SK-N-SH (cell line): Measurements from ENCODE around the gene PCSK5.

Experiments used
- CTCF ChIP-seq: fragments of 200-600 bp; sonication (generic); IDR thresholded peaks from 2 replicates; pipeline ENCODE4 v1.6.1; 2017; ENCODE audit warnings: antibody characterized with exemption, mild to moderate bottlenecking, moderate library complexity
- NRF1 ChIP-seq: IDR thresholded peaks from 2 replicates; pipeline ENCODE4 v1.6.1; 2012; ENCODE audit warnings: low read depth, mild to moderate bottlenecking, low read length
- TF ChIP-seq, protein P1 (sequence below): IDR thresholded peaks from 2 replicates; pipeline ENCODE4 v1.4.0; 2012; ENCODE audit warnings: low read depth

DNA sequence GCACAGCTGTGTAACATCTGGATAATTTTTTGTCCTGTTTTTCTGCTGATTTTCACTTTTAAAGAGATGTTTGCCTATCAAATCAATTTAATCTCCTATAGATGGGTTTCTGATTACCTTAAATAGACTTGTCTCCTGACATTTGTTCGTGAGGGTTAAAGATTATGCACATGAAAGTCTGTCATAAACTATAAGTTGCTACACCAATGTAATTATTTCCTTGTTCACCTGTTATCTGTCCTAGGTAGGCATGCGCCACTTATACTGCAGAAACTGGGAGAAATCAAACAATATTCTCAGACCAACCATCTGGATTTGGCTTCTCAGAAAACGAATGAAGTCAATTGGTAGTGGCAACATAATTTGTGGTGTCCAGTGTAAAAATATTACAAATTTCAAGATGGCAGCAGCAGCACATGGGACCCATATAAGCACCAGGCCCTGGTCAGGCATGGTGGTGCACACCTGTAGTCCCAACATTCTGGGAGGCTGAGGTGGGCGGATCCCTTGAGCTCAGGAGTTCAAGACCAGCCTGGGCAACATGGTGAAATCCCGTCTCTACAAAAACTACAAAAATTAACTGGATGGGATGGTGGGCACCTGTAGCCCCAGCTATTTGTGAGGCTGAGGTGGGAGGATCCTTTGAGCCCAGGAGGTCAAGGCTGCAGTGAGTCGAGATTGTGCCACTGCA lies 483.5 kb downstream of the PCSK5 start:
- TF ChIP-seq CTCF = no peak
- TF ChIP-seq, protein P1, sequence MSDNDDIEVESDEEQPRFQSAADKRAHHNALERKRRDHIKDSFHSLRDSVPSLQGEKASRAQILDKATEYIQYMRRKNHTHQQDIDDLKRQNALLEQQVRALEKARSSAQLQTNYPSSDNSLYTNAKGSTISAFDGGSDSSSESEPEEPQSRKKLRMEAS = no peak
- TF ChIP-seq NRF1 = no peak
